HG03521 (cell line): ENCODE measurements around the gene XNDC1N.

Source experiments
- ATAC-seq: cut with Tn5 transposase; IDR thresholded peaks from one replicate; pipeline ENCODE4 v1.9.1; 2021; ENCODE audit warnings: mild to moderate bottlenecking, moderate library complexity; ENCODE audit not compliant: unreplicated experiment

Gene XNDC1N, protein sequence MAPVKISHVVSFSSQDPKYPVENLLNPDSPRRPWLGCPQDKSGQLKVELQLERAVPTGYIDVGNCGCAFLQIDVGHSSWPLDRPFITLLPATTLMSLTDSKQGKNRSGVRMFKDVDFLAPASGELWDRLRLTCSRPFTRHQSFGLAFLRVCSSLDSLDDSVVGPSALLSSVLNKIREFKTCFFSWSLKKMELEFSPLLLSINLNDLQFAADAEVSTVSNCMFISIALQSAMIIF

DNA sequence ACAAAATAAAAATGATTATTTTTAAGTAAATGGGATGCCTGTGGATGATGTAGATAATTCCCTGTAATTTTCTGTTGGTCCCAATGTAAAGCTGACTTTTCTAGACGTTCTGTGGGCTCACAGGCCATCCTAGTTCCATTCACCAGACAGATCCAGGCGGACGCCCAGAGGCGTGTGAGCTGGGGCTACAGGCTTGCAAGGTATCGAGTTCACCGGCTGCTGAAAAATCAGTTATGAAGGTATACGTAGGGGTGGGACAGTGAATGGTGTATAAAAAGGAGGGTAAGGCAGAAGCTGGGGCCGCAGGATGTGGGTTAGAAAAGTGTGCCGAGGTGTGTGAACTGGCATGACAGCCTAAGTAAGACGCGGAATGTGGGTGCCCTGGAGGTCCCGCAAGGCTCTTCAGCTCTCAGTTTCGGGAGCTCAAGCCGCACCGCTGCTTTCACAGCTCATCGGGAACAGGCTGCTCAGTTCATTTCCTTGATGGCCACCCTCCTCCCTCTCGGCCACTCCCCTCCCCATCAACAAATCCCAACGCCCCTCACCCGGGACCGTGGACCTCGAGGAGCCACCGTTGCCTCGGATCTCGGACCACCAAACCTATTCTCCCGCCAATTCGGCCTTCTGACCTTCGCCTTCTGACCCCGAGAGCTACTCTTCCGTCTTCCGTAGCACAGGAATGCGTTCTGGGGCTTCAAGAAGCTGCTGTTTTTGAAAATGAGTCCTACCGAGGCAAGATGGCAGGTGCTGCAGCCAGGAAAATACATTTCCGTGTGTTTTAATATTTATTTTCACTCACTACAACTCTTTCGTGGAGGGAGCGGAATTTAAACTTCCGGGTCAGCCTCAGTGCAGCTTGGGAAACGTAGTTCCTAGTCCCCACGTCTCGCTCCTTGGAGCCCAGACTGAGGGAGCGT lies at the start of gene XNDC1N:
XNDC1N (minus strand) TSS at position 775 of the 917 bp plus-strand sequence. CDS start 5,241 bp downstream, outside the sequence.
- peak; percentile 64 for ATAC-seq

DNA sequence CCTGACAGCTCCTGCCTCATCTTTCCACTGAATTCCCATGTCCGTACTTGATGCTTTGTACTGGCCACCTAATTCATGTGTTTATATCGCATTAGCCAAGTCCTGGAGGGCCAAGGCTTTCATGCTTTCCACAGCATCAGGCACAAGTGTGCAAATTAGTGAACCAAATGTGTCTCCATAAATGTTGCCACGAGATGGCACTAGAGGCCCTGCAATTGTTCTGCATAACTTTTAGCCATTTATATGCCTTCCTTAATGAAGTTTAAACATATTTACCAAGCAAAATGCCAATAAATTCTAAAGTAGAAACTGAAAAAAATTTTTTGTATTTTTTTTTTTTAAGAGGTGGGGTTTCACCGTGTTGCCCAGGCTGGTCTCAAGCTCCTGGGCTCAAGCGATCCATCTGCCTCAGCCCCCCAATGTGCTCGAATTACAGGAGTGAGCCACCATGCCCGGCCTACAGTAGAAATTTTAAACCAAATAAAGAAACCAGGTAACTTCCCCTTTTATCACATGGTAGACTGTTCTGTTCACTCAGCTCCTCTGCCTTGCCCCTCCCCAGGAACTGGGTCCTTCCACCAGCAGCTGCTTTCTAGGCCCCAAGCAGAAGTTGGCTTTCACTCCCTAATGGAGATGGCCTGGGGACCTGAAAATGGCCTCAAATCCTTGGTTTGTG lies 49.5 kb upstream of the XNDC1N start:
- ATAC-seq = no peak

DNA sequence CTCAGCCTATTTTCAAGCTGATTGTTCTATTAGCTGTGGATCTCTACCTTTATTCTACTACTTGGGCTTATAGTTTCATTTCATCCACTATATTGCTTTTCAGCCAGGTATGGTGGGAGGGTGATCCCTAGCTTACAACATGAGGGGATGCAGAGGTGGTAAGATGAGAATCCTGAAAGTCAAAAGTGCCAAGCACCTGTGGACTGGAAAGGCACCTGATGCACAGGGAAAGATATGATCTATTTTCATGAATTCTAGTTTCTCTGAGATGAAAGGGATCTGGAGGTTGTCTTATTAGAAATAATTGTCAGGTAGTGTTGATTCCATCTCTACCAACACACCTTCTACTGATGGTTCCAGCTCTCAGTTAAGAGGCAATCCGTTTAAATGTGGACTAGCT lies 48.7 kb upstream of the XNDC1N start:
- no peak for ATAC-seq

DNA sequence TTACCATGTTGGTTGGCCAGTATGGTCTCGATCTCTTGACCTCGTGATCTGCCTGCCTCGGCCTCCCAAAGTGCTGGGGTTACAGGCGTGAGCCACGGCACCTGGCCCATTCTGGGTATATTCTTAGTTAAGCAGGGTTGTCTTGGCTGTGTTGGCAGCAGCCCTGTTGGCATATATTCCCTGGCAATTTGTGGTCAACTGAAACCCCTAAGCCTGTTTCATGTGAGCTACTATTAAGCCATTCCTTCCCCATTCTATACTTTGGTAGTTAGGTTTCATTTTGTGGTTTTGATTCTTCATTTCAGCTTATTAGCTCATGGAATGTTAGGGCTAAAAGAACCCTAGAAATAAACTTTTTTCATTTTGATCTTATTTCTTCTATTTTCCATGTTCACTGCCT lies 48.2 kb upstream of the XNDC1N start:
- no peak for ATAC-seq

DNA sequence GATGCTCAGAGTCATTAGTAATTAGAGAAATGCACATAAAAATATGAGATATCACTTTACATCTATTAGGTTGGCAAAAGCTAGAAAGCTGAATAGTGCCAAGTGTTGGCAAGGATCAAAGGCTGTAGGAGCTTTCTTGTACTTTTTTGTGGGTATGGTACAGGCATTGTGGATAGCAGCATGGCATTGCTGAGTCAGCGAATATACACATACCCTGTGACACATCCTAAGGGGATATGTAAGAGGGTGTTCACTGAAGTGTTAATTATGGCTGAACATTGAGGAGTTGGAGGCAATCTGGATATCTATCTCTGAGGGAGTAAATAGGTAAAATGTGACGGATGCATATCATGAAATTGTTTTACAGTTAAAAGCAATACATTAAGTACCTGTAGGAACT lies 43.3 kb upstream of the XNDC1N start:
- no peak for ATAC-seq

DNA sequence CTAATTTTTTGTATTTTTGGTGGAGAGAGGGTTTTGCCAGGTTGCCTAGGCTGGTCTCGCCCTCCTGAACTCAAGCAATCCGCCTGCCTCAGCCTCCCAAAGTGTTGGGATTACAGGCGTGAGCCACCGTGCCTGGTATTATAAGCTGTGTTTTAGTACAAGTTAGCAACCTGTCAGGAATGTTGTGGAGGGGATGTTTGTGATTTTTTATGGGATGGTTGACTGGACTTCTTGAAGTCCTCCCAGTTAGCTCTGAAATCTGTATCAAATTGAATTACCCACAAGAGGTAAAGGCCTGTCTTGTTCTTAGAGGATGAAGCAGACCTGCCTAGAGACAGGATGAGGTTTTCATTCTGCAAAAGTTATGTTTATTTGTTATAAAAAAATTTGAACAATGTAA lies 36.2 kb upstream of the XNDC1N start:
- ATAC-seq = no peak

DNA sequence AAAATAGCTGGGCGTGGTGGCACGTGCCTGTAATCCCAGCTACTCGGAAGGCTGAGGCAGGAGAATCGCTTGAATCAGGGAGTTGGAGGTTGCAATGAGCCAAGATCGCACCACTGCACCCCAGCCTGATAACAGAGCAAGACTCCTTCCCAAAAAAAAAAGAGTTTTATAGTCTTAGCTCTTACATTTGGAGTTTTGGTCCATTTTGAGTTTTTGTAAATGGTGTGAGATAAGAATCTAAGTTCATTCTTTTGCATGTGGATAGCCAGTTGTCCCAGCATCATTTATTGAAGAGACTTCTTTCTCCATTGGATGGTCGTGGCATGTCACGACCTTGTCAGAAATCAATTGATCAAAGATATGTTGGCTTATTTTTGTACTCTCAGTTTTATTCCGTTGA lies 35.1 kb upstream of the XNDC1N start:
- ATAC-seq = no peak

DNA sequence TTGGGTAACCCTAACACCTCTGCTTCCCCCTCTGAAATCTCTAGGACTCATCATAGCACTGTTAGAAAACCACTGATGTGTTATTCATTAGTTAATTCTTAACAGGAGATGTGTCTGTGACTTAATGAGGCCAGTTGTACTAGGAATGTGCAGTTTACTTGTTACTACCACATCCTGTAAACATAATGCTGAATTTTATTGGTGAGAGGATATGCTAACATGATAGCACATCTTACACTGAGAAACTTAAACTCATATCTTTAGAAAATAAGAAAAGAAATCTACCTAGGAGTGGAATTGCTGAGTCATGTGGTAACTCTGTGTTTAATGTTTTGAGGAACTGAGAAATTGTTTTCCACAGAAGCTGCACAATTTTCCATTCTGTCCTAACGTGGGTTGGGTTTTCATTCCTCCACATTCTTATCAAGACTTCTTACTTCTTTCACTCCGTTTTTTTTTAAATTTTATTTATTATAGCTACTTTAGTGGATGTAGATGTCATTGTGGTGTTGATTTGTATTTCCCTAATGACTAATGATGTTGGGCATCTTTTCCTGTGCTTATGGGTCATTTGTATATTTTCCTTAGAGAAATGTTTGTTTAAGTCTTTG lies 34.1 kb upstream of the XNDC1N start:
- ATAC-seq = no peak

DNA sequence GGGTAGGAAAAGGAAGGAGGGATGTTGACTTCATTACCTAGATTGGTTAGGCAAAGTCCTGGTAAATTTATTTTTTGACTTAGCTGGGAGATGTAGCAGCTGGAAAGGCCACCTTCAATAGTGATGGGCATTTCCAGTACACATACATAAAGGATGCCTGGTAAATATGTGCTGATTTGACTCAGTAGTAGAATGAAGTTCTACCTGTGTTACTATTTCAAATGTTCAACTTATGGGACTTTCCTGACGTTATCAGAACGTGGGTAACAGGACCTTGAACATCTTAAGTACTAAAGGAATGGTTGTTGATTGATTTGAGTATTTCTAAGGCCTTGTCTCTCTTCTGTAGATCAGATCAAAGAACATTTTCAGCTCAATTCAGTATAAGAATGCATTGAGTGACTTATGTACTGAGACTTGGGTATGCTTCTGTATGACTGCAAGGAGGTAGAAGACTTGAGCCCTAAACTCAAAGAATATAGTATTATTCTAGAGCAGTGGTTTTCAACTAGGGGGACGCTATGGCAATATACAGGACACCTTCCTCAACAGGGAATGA lies 27.6 kb upstream of the XNDC1N start:
- ATAC-seq = no peak

DNA sequence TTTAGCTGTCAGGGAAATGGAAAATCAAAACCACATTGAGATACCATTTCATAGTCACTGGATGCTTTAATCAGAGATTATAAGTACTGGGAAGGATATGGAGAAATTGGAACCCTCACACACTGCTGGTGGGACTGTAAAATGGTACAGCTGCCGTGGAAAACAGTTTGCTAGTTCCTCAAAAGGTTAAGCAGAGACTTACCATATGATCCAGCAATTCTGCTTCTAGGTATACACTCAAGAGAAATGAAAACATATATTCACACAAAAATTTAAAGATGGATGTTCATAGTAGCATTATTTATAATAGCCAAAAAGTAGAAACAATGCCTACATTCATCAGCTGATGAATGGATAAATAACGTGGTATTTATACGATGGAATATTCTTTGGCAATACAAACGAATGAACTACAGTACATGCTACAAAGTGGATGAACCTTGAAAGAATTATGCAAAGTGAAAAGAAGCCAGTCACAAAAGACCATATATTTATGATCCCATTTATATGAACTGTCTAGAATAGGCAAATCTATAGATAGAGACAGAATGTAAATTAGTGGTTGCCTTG lies 23.4 kb upstream of the XNDC1N start:
- ATAC-seq = no peak

DNA sequence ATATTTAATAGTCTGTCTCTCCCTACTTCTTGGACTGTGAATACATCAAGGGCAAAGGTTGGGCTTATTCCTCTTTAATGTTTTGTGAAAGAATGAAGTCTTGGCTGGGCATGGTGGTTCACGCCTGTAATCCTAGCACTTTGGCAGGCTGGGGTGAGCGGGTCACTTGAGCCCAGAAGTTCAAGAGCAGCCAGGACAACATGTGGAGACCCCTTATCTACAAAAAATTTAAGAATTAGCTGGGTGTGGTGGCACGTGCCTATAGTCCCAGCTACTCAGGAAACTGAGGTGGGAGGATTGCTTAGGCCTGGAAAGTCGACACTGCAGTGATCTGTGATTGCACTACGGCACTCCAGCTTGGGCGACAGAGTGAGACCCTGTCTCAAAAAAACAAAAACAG lies 20.6 kb upstream of the XNDC1N start:
- no peak for ATAC-seq

DNA sequence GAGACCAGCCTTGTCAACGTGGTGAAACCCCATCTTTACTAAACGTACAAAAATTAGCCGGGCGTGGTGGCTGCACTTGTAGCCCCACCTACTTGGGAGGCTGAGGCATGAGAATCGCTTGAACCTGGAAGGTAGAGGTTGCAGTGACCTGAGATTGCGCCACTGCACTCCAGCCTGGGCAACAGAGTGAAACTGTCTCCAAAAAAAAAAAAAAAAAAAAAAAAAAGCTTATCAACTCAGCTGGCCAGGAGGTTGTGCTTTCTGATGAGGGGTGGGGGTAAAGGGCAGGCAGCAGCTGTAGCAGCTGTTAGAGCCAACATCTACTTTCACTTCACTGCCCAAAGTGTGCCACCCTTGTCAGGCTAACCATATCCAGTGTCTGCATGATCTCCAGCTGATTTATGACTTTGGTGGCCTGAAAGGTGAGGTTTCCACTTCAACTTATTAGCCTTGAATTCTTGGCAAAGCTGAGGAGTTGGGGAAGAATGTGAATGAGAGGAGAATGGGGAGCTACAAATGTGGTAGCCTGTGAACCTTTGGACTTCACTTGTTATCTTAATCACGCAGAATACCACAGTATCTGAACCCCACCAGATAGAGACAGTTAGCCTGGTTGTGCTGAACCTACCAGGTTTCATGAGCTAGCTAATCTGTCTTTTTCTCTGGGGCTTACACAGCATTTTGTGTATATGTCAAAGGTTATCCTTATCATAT lies 20.1 kb upstream of the XNDC1N start:
- no peak for ATAC-seq

DNA sequence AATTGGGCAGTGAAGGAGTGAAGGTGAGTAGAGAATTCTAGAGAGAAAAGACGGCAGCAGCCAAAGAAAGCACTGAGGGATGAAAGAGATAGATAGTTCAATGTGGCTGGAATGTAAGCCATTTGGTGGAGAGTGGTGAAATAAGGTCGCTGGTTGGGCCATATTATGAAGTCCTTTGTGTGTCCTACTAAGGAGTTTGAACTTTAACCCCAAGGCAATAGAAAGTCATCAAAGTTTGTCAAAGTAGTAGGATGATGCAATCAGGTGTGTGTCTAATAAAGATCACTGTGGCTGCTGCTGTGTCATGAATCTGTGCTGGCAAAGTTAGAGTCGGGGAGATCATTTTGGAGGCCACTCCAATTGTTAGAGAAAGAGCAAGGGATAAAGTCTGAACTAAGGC lies 19.1 kb upstream of the XNDC1N start:
- no peak for ATAC-seq

DNA sequence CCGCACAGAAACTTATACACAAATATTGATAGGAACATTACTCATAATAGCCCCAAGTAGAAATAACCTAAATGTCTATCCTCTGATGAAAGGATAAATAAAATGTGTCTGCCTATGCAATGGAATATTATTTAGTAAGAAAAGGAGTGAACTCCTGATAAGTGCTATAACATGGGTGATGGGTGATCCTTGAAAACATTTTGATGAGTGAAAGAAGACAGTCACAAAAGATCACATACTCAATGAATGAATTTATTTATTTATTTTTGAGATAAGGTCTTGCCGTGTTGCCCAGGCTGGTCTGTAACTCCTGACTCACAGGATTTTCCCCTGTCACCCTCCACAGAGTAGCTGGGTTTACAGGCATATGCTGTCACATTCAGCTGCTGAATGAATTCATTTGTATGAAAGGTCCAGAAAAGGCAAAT lies 17.8 kb upstream of the XNDC1N start:
- ATAC-seq = no peak

DNA sequence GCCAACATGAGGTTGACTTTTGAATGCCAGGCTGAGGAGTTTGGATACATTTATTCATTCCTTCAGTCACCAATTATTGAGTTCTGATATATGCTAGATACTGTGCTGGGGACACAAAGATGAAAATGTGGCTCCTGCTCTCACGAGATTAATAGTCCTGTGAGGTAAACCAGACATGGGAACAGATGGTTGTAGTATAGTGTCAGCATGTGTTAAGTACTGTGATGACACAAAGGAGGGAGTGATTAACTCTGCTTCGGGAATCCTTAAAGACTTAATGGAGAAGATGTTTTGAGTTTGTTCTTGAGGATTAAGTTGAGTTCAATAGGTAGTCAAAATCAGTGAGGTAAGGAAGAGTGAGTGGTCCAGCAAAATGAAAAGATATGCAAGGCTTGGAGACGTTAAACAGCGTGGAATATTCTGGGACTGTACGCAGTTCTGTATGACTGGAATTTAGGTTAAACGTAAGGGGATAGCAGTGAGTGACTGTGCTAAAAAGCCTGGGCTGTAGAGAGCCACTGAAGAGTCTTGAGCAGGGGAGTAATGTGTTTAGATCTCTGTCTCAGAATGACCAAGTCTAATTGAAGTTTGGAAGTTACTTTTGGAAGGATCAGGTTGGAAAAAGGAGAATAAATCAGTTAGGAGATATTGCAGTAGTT lies 12.3 kb upstream of the XNDC1N start:
- no peak for ATAC-seq

DNA sequence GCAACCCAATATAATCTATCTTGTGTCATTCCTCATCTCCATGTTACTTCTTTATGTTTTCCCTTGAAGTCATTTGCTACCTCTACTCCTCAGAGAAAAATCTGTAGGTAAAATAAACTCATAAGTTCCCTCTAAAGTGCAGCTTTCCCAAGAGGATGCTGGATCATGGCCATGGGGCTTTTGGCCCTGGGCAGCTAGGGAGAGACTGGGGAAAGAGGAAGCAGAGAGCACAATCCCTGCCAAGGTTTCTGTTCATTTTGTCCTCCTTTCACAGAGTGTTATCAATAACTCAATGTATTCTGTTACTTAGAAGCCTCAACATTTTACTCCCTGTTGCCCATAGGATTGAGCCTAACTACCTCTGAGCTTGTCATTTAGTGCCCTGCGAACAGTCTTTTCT lies 9.4 kb upstream of the XNDC1N start:
- ATAC-seq = no peak

DNA sequence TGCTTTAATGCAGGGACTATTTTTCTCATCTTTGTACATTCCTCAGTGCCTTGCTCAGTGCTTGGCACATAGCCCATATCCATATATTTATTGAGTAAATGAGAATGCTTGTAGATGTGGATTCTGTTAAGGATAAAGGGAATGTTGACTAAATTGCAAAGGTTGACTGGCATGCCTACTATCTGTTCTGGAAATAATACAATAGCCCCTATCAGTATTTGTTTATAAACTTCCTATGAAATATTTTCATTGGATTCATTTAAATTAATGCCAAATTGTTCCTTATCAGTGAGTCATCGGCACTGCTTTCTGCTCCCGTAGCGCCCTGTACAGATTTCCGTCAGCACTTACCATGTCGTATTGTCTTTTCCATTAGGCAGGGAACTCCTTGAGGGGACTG lies 8.4 kb upstream of the XNDC1N start:
- ATAC-seq = no peak

DNA sequence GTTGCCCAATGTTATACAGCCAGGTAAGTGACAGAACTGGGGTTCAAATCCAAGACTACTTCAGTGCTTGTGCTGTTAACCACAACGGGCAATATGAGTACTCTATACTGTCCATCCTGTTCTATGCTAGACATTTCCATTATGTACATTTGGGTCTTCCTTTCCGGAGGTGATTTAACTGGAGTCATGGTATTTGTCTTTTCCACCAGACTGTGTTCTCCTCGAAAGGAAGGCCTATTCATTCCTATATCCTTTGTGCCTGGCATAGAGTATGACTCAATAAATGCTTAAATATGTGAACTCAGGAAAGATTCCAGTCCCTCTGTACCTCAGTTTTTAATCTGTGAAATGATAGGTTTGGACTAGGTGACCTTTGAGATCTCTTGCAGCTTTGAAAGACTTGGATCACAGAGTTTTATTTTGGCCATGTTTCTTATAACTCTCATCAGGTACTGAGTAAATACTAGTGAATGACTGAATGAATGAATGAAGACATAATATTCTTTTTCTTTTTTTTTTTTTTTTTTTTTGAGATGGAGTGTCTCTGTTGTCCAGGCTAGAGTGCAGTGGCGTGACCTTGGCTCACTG lies 7.0 kb upstream of the XNDC1N start:
- ATAC-seq = no peak

DNA sequence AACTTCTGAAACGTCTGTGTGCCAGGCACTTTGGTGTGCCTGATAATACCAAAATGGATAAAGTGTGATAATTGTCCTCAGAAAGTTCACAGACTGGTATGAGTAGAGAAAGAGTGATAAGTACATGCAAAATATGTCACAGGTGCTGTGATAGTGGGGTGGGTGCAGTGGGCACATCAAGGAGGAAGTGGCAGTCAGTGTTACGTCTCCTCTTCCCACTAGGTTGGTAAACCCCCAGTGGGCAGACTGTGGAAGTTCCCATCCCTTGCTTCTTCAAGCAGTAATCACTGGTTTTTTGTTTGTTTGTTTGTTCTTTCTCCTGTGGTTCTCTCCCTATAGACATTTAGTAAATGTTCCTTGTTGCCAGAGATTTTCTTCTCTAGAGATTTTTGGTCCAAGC lies 5.8 kb upstream of the XNDC1N start:
- no peak for ATAC-seq
